Spleen (tissue), 11 donors: Measurements from ENCODE around the gene TMTC4. TPM values are rescaled to one million over a fixed set of nuclear protein-coding genes. Genes with fewer than 3 reads are reported as not detected.

Experiments
- DNase-seq: peaks from one replicate; pipeline ENCODE4 v3.0.0-alpha.2; 2020
- H3K27ac ChIP-seq, 8 donors: fragments of 200-600 bp; sonication (generic) in 7 of 8; 1 replicate in 4 of 8; 2 replicates in 4 of 8; pipeline versions ENCODE4 v1.5.0 to v1.8.0; 2016 to 2021; ENCODE audit warnings: inconsistent platforms in 4 of 8, mild to moderate bottlenecking in 4 of 8, moderate library complexity in 1 of 8
- H3K27me3 ChIP-seq, 7 donors: fragments of 200-600 bp; sonication (generic) in 6 of 7; replicated peaks in 1 of 7; 1 replicate in 4 of 7; 2 replicates in 3 of 7; pipeline versions ENCODE4 v1.5.0 to v1.8.0; 2016 to 2021; ENCODE audit warnings: inconsistent platforms in 3 of 7, mild to moderate bottlenecking in 1 of 7
- H3K36me3 ChIP-seq, 6 donors: fragments of 200-600 bp; sonication (generic) in 5 of 6; 1 replicate in 4 of 6; 2 replicates in 2 of 6; pipeline versions ENCODE4 v1.5.0 to v1.8.0; 2016 to 2021; ENCODE audit warnings: inconsistent platforms in 2 of 6
- H3K4me1 ChIP-seq, 6 donors: fragments of 200-600 bp; sonication (generic) in 5 of 6; 1 replicate in 3 of 6; 2 replicates in 3 of 6; pipeline versions ENCODE4 v1.5.0 to v1.8.0; 2016 to 2021; ENCODE audit warnings: inconsistent platforms in 3 of 6
- H3K4me3 ChIP-seq, 8 donors: fragments of 200-600 bp; sonication (generic) in 7 of 8; 1 replicate in 4 of 8; 2 replicates in 4 of 8; pipeline versions ENCODE4 v1.5.0 to v1.8.0; 2016 to 2021; ENCODE audit warnings: inconsistent platforms in 4 of 8, mild to moderate bottlenecking in 4 of 8, moderate library complexity in 2 of 8
- H3K9me3 ChIP-seq, 8 donors: fragments of 200-600 bp; sonication (generic) in 7 of 8; 1 replicate in 4 of 8; 2 replicates in 4 of 8; pipeline versions ENCODE4 v1.5.0 to v1.8.0; 2016 to 2021; ENCODE audit warnings: inconsistent platforms in 4 of 8
- CTCF ChIP-seq, 11 experiments: fragments of 200-600 bp in 7 of 11; fragments of 450-650 bp in 4 of 11; sonication (generic) in 4 of 11; IDR thresholded peaks in 8 of 11; conservative IDR thresholded peaks in 3 of 11; 1 replicate in 7 of 11; 2 replicates in 4 of 11; pipeline versions ENCODE4 v1.4.0 to v1.8.0; 2016 to 2021; ENCODE audit warnings: antibody characterized with exemption in 11 of 11, inconsistent platforms in 4 of 11, mild to moderate bottlenecking in 1 of 11
- POLR2A ChIP-seq, 3 donors: fragments of 450-650 bp; IDR thresholded peaks; one replicate each; pipeline ENCODE4 v1.5.1; 2017; ENCODE audit warnings: antibody characterized with exemption in 3 of 3, mild to moderate bottlenecking in 1 of 3
- POLR2AphosphoS5 ChIP-seq, 3 donors: sonication (generic); formaldehyde crosslinking; IDR thresholded peaks; one replicate each; pipeline ENCODE4 v1.5.1; 2017; ENCODE audit warnings: antibody characterized with exemption in 3 of 3
- WGBS, 5 donors: extraction: QIAGEN DNeasy Blood & Tissue Kit in 3 of 5; methylation state at CpG; one replicate each; pipeline versions ENCODE4 v1.1.5 to v1.1.7; 2013 to 2018; 5-methylcytosine and 5-hydroxymethylcytosine counted together
- intact Hi-C: fragments of 100-400 bp; cut with DNase I; formaldehyde crosslinking; loops from one replicate; pipeline ENCODE4 v1.15.0; 2023; ENCODE audit warnings: low total_unique reads
- polyA plus RNA-seq, 3 donors: library from polyadenylated mRNA; stranded (reverse); fragments of 200-250 nt; gene quantifications; one replicate each; pipeline ENCODE4 v1.2.1, GENCODE V29; 2013
- total RNA-seq, 7 donors: library from RNA; depleted of rRNA in 3 of 7; stranded (reverse); fragments of >200 nt in 3 of 7; fragmentation: NEBNext Ultra II Directional in 4 of 7; extraction: Animal tissue kit (Norgen Biotek cat#: 25700) in 4 of 7; gene quantifications; one replicate each; pipeline versions ENCODE4 v1.1.0 to v1.2.1, GENCODE V29; 2016 to 2021
- donor health status: healthy with polysubstance abuse.
- donor health status: DM: no; HTN: no; CAD: no; lungs with moderate emphysema.
- donor health status: DM: no; HTN: no; CAD: no.
- donor health status: Bipolar disorder and iron deficiency.
- donor health status: healthy.
- donor health status: DM: no; HTN: no; CAD: no.
- donor health status: DM: yes; HTN: yes; CAD: no.

Gene TMTC4
- total and polyA plus RNA-seq, 10 donors = 3.7 to 17.7 (median 12.1) TPM

- peaks cover 0 to 93% (median 55%) of the 10 kb centered on the region in 6 donors for H3K36me3 ChIP-seq
Observed at GRCh38 chr13:100666124-100666523, 8.5 kb downstream of the TMTC4 start.

DNA sequence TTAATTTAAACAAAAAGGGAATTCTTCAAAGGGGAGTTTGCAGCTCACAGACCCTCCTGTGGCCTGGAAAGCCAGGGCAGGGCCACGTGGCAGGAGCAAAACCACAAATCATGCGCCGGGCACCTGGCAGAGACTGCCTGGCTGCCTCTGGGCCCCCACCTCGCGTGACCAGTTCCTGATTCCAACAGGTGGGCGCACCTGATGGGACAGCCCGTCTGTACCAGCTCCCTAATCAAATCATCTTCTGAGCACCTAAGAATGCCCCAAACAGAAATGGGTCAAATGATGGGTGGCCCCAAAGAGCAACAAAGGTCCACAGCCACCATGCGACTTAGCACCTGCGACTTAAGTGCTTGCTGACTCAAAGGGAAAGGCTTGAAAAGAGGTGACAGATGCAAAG lies 9.2 kb downstream of the TMTC4 start:
- H3K27me3 ChIP-seq = no peaks in the 10 kb centered on the region
- H3K4me3 ChIP-seq = no peak overlapping the region
- intact Hi-C loops = no loop called here
- WGBS, 5 donors = 76 to 82% (median 78%) methylated on average over 5 to 9 of the region's 9 CpGs
- peaks cover 0 to 100% (median 58%) of the 10 kb centered on the region in 6 donors for H3K36me3 ChIP-seq
- H3K9me3 ChIP-seq = no peaks in the 10 kb centered on the region
- no peak overlapping the region for H3K27ac ChIP-seq
- H3K4me1 ChIP-seq = no peaks in the 10 kb centered on the region
- DNase-seq = no peak
- TF ChIP-seq CTCF (IDR thresholded peaks at IDR 0.05 in 8 of 11, conservative IDR thresholded peaks at IDR 0.05 in 3 of 11) = no peak
- no peak for TF ChIP-seq POLR2AphosphoS5 (IDR thresholded peaks at IDR 0.05)
- TF ChIP-seq POLR2A (IDR thresholded peaks at IDR 0.05) = no peak

More at GRCh38 chr13:100666124-100666523, 8.5 kb downstream of the TMTC4 start:
- Histone ChIP-seq H3K27ac (no peak overlapping the region), H3K27me3 (no peaks in the 10 kb centered on the region), H3K9me3 (no peaks in the 10 kb centered on the region), H3K4me3 (no peak overlapping the region), H3K4me1 (peaks cover 0 to 2% (median 0%) of the 10 kb centered on the region in 6 donors)
- TF ChIP-seq CTCF (IDR thresholded peaks at IDR 0.05 in 8 of 11, conservative IDR thresholded peaks at IDR 0.05 in 3 of 11) (no peak), POLR2AphosphoS5 (IDR thresholded peaks at IDR 0.05) (no peak), POLR2A (IDR thresholded peaks at IDR 0.05) (no peak)
- intact Hi-C loops = no loop called here
- DNase-seq = no peak
- WGBS, 5 donors = 80 to 91% (median 88%) methylated on average over 5 of the region's 5 CpGs

DNA sequence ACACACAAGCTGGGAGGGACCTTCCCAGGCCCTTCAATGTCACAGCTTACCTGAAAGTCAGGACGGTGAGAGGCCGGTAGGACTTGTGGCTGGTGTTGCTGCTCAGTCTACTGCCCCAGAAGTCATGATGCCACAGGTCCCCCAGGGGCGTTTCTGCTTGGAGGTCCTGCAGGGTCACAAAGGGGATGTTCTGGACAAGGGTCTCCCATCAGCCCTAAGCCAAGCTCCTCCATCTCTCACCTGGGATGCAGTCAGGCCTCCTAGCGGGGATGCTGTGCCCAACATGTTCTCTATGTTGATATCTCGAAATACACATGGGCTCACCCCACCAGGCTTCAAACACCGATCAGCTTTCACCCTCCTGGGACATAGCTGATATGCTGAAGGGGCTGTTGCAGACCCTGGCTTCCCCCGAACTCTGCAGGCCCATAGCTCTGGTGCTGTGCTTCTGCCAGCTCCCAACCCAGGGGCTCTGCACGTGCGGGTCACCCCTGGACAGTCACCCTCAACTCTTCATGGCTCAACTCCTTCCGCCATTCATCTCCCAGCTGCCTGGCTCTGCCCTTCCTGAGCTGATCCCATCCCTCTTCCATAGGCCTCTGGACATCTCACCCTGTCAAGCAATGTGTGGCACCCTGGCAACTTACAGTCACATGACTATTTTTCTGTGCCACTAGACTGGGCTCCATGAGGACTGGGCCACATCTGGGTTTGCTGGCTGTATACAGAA lies 10.3 kb downstream of the TMTC4 start:
- Histone ChIP-seq H3K36me3 (peaks cover 0 to 100% (median 59%) of the 10 kb centered on the region in 6 donors), H3K4me3 (no peak overlapping the region), H3K27me3 (no peaks in the 10 kb centered on the region), H3K4me1 (peaks cover 0 to 5% (median under 1%) of the 10 kb centered on the region in 6 donors), H3K27ac (no peak overlapping the region), H3K9me3 (no peaks in the 10 kb centered on the region)
- intact Hi-C loops = no loop called here
- 95 to 98% (median 97%) methylated on average over 7 to 10 of the region's 10 CpGs for WGBS, 5 donors
- no peak for DNase-seq
- TF ChIP-seq CTCF (IDR thresholded peaks at IDR 0.05 in 8 of 11, conservative IDR thresholded peaks at IDR 0.05 in 3 of 11) (no peak), POLR2AphosphoS5 (IDR thresholded peaks at IDR 0.05) (no peak), POLR2A (IDR thresholded peaks at IDR 0.05) (no peak)

DNA sequence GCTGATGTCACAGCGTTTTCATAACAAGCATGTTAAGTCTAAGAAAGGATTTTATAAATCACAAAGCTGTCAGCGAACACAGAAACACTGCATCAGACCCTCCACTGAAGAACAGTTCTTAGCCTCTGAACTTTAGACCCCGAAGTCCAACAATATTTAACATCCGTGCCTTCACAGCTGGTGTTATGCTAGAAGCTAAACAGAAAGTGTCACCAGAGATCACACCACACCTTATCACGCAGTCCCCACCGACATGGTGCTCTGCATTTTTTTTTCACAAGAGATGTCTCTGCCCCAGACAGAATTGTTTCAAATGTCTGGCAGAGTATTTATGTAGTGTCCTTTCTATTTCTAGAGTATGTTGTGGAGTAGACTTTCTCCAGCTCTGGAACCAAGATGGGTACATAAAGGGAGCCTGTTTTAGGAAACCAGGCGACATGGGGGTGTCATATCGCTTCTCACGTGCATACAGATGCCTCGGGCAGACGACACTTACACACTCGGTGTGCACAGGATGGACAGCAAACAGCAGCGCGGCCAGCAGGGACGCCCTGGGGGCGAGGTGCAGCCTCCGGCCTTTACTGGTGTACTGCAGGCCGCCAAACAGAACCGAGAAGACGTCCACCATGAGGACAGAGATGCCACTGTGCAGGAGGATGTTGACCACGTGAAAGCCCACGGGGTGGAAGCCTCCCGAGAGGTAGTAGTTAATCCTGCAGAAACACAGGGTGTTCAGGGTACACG lies 12.0 kb downstream of the TMTC4 start:
- TF ChIP-seq POLR2A (IDR thresholded peaks at IDR 0.05) = no peak
- TF ChIP-seq POLR2AphosphoS5 (IDR thresholded peaks at IDR 0.05) = no peak
- TF ChIP-seq CTCF (IDR thresholded peaks at IDR 0.05 in 8 of 11, conservative IDR thresholded peaks at IDR 0.05 in 3 of 11) = no peak
- no peak overlapping the region for H3K4me3 ChIP-seq
- DNase-seq = no peak
- no peaks in the 10 kb centered on the region for H3K9me3 ChIP-seq
- intact Hi-C loops = no loop called here
- H3K4me1 ChIP-seq = peaks cover 6 to 22% (median 14%) of the 10 kb centered on the region in 6 donors
- WGBS, 5 donors = 82 to 94% (median 84%) methylated on average over 24 of the region's 24 CpGs
- peaks cover 0 to 96% (median 51%) of the 10 kb centered on the region in 6 donors for H3K36me3 ChIP-seq
- no peaks in the 10 kb centered on the region for H3K27me3 ChIP-seq
- H3K27ac ChIP-seq = no peak overlapping the region
